IPS-18c (cell line): ENCODE data around the gene DMWD.

Experiments used
- H3K4me3 ChIP-seq: 2 replicates; pipeline ENCODE4 v1.7.0; 2013; ENCODE audit warnings: low read depth, mild to moderate bottlenecking, low read length, moderate library complexity; ENCODE audit not compliant: insufficient read depth
- H3K9me3 ChIP-seq: one replicate; pipeline ENCODE4 v1.6.1; 2013; ENCODE audit warnings: mild to moderate bottlenecking, low read length, moderate library complexity; ENCODE audit not compliant: control insufficient read depth, insufficient read depth

DMWD gene

GRCh38 chr19:45798995-45799517 lies 6.4 kb upstream of the DMWD start:
- no peaks in the 10 kb centered on the region for H3K9me3 ChIP-seq
- no peak overlapping the region for H3K4me3 ChIP-seq

GRCh38 chr19:45794627-45795026 lies 2.0 kb upstream of the DMWD start:
- Histone ChIP-seq H3K4me3 (no peak overlapping the region), H3K9me3 (no peaks in the 10 kb centered on the region)

GRCh38 chr19:45793876-45794275 lies 1.2 kb upstream of the DMWD start:
- Histone ChIP-seq H3K4me3 (no peak overlapping the region), H3K9me3 (no peaks in the 10 kb centered on the region)

GRCh38 chr19:45793178-45793564 lies 526 bp upstream of the DMWD start:
- H3K4me3 ChIP-seq, result no peak overlapping the region
- no peaks in the 10 kb centered on the region for H3K9me3 ChIP-seq

- H3K4me3 ChIP-seq, result peak overlapping the region; percentile 91
- H3K9me3 ChIP-seq, result no peaks in the 10 kb centered on the region
Observed at GRCh38 chr19:45791744-45792469, 738 bp downstream of the DMWD start.

GRCh38 chr19:45790942-45791341 lies 1.7 kb downstream of the DMWD start:
- H3K4me3 ChIP-seq, result no peak overlapping the region
- H3K9me3 ChIP-seq, result no peaks in the 10 kb centered on the region

- H3K4me3 ChIP-seq, result no peak overlapping the region
- no peaks in the 10 kb centered on the region for H3K9me3 ChIP-seq
Observed at GRCh38 chr19:45789035-45789786, 3.4 kb downstream of the DMWD start.

- no peak overlapping the region for H3K4me3 ChIP-seq
- H3K9me3 ChIP-seq, result no peaks in the 10 kb centered on the region
Observed at GRCh38 chr19:45786533-45786894, 6.1 kb downstream of the DMWD start.

GRCh38 chr19:45785781-45786532 lies 6.7 kb downstream of the DMWD start:
- Histone ChIP-seq H3K9me3 (no peaks in the 10 kb centered on the region), H3K4me3 (no peak overlapping the region)

- no peak overlapping the region for H3K4me3 ChIP-seq
Observed at GRCh38 chr19:45785097-45785496, 7.5 kb downstream of the DMWD start.

GRCh38 chr19:45784096-45784495 lies 8.5 kb downstream of the DMWD start:
- no peak overlapping the region for H3K4me3 ChIP-seq
- no peaks in the 10 kb centered on the region for H3K9me3 ChIP-seq

More at GRCh38 chr19:45785097-45785496, 7.5 kb downstream of the DMWD start:
- no peaks in the 10 kb centered on the region for H3K9me3 ChIP-seq

GRCh38 chr19:45782820-45783785 lies 9.5 kb downstream of the DMWD start:
- no peak overlapping the region for H3K4me3 ChIP-seq

GRCh38 chr19:45782162-45782691 lies 10.4 kb downstream of the DMWD start, which contains the start of gene DMPK:
DMPK (minus strand) TSS chr19:45782490; CDS start chr19:45782352, 138 bp downstream.
- no peaks in the 10 kb centered on the region for H3K9me3 ChIP-seq
- no peak within 1 kb of the TSS for H3K4me3 ChIP-seq

More at GRCh38 chr19:45782820-45783785, 9.5 kb downstream of the DMWD start:
- H3K9me3 ChIP-seq, result no peaks in the 10 kb centered on the region

- Histone ChIP-seq H3K4me3 (no peak overlapping the region), H3K9me3 (no peaks in the 10 kb centered on the region)
Observed at GRCh38 chr19:45781214-45782161, 11.2 kb downstream of the DMWD start.

- no peak overlapping the region; the same call in 1 of the 2 replicates for H3K4me3 ChIP-seq
Observed at GRCh38 chr19:45780448-45781213, 12.0 kb downstream of the DMWD start.

More at GRCh38 chr19:45780448-45781213, 12.0 kb downstream of the DMWD start:
- H3K9me3 ChIP-seq, result no peaks in the 10 kb centered on the region
